GM19023 (cell line): Measurements from ENCODE around the gene PHF5A.
"Not testable (repeated sequence)": the region's sequence is repeated elsewhere in the genome, so short reads cannot be mapped to it uniquely, and the experiment has no call there.

Source experiments
- ATAC-seq: cut with Tn5 transposase; IDR thresholded peaks from one replicate; pipeline ENCODE4 v1.9.1; 2021; ENCODE audit warnings: mild to moderate bottlenecking, moderate library complexity; ENCODE audit not compliant: unreplicated experiment

Gene PHF5A

DNA sequence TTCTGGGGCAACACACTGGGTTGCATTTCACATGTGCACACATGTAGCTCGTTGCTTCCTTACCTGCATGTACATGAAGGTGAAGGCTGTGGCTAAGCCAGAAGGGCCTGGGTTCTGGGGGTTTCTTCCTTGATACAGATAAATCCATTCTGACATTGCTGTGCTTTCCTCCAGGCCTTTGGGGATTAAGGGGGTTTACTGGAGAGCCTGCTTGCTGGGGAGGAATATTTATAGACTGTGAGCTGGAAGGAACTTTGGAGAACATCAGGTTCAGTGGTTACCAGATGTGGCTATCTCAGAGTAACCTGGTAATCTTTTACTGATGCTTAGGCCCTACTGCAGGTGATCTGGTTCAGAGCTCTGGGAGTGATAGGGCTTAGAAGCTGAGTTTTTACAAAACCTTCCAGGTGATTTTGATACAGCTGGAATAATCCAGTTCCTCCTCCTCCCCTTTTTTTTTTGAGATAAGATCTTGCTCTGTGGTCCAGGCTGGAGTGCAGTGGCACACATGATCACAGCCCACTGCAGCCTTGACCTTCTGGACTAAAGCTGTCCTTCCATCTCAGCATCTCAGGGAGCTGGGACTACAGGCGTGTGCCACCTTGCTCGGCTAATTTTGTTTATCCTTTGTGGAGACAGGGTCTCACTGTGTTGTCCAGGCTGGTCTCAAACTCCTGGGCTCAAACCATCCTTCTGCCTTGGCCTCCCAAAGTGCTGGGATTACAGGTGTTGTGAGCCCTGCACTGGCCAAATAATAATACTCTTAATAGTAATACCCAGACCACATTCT lies 20.3 kb upstream of the PHF5A start:
- ATAC-seq, result no peak

DNA sequence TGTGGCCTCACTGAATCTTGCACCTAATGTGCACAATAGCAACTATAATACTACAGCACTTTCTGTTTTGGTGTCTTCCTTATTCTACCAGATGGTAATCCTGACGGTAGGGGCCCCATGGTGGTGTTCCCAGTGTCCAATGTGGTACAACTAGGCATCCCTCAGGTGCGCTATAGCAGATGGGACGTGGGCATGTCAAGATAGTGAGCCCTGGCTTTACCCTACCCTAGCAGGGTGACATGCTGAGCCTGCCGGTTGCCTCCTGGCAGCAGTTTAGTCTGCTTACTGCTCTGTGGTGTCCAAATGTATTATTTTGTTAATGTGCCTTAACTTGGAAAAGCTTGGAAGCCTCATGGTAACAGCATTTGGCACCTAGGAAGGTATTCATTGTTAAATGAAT lies 19.6 kb upstream of the PHF5A start:
- ATAC-seq, result no peak

DNA sequence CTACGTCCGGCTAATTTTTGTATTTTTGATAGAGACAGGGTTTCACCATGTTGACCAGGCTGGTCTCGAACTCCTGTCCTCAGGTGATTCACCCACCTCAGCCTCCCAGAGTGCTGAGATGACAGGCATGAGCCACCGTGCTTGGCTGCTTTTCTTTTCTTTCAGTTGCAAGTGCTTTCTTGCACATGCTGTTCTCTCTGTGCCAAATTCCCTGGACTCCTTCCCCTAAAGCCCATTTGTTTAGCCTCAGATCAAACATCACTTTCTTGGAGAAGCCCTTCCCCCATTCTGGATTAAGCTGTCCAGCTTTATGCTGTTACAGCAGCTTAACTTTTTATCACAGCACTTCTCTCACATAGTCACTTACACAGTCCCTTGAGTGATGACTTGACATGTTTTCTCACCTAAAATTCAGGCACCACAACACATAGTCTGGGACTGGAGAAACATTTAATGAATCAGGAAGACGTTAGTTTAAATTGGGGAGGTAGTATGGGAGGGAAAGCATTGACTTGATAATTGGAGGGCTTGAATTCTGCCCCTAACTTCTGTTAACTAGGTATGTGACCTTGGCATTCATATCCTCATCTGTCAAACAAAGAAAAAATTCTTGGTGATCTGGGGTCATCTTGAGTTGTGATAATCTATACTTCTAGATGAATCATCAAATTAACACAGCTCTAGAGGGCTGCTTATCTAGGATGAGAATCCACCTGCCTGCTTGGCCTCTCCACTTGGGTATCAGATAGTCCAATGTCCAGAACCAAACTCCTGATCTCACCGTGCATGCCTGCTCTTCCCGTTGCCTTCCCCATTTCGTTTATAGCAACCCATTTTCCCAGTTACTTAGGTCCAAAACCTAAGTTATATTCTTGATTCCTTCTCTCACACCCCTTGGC lies 18.8 kb upstream of the PHF5A start:
- no peak for ATAC-seq

DNA sequence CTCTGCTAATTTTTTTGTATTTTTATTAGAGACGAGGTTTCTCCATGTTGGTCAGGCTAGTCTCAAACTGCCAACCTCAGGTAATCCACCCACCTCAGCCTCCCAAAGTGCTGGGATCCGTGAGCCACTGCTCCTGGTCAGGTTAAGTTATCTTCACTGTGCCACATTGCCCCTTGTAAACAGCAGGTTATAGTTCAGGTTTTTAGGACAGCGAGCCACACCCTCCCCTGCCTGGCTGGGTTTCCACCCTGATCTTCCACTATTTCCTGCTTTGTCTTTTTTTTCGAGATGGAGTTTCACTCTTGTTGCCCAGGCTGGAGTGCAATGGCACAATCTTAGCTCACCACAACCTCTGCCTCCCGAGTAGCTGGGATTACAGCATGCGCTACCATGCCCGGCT lies 16.5 kb upstream of the PHF5A start:
- no peak for ATAC-seq

DNA sequence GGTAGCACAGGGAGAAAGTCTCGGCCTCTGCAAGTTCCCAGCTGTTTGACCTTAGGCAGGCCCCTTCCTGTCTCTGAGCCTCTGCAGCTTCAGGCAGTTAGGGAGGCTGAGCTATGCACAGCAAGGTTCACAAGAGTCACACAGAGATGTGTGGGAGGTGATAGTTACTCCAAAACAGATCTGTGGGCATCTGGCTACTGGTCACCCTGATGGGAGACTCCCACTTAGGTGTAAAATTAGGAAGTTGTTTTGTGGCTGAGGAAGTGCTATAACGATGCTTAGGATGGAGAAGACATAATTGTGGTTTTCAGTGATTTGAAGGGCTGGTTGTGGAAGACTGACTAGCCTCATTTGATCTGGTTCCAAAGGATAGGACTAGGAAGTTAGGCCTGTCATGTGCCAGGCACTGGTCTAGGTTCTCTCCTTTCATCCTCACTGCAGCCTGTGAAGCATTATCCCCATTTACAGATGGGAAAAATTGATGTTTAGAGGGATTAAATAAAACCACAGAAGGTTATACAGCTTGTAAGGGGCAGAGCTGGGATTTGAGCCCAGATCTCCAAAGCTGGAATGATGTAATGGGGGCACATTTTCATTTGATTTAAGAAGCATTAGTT lies 13.9 kb upstream of the PHF5A start:
- no peak for ATAC-seq

DNA sequence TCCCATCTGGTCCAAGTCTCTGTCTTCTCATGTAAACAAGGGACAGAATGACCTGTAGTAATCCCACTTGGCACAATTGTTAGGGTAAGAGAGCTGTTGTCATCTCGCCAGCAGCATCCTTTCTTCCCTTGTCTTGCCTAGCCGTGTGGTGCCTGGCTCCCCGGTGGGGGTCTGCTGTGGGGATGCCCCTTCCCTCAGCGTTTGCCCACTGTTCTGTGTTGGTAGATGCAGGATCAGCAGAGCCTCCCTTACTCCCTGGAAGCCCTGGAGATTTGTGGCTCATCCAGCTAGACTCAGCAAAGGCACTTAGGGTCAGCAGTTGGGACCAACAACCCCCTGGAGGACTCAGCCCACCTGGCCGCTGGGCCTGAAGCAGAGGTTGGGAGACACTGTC lies 13.4 kb upstream of the PHF5A start:
- no peak for ATAC-seq

DNA sequence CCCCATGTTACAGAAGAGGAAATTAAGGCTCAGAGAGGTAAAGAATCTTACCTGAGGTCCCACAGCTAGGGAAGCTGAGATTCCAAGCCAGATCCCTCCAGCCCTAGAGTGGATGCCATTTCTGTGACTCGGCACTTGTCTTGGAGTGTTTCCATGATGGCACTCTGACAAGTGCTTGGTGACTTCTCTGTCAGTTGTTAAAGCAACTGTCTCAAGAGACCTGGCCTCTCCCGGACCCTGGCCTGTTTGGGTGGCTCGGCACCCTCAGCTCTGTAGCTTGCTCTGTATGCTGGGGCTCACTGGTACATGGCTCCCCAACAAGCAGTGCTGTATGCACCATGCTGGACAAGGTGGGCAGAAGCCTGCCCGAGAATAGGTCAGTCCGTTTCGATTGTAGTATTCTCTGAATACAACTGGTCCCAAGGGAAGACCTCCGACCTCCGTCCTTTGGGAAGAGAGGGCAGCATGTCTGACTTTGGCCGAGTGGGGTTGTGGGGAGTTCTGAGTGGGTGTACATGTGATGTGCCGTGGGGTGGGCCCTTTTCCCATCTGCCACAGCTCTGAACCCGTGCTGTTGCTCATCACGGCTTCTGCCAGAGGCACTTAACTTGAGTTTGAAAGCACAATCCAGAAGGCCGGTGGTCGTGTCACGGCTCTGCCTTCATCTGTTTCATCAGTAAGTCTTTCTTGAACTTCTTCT lies 12.8 kb upstream of the PHF5A start:
- no peak for ATAC-seq

DNA sequence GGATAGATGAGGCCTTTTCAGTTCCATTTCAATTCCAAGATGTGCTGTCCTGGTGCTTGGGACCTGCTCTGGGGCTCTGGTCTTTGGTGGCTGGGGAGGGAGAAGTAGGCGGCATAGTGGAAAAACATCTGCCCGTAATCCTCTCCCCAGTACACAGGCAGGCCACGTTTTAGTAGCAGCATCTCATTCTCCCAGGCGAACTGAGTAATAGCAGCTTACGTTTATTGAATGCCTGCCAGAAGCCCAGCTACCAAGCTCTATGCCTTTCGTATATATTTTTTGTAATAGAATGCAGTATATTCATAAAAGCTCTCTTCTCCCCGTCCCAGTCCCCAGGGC lies 11.9 kb upstream of the PHF5A start:
- ATAC-seq, result no peak

DNA sequence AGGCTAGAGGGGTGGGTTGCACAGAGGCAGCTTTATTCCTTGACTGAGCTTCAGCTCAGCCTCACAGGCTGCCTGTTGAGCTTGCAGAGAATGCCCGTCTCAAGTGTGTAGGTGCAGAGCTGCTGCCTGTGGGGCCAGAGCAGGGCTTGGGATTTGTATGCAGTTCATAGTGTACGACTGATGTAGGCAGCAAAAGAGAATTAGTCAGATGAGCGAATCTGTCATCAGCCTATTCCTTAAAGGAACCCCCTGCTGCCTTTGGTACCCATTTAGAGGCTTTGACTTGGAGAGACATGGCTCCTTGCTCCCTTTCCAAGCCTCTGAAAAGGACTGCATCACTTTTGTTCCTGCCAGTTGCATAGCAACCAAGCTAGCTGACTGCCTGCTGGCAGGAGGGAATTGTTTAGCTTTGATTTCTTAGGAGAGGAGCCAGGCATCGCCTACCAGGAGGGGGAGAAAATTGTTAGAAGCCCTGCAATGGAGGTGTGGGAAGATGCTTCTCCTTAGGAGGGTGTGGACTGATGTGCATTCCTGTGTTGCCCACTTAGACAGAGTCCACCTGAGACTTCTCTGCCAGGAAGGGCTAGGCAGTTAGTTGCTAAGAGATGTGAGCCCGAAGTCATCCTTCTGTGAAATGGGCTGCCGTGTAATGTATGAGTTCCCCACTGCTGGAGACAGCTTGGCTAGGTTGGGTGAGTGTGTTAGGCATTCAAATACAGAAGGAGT lies 11.3 kb upstream of the PHF5A start:
- no peak for ATAC-seq

DNA sequence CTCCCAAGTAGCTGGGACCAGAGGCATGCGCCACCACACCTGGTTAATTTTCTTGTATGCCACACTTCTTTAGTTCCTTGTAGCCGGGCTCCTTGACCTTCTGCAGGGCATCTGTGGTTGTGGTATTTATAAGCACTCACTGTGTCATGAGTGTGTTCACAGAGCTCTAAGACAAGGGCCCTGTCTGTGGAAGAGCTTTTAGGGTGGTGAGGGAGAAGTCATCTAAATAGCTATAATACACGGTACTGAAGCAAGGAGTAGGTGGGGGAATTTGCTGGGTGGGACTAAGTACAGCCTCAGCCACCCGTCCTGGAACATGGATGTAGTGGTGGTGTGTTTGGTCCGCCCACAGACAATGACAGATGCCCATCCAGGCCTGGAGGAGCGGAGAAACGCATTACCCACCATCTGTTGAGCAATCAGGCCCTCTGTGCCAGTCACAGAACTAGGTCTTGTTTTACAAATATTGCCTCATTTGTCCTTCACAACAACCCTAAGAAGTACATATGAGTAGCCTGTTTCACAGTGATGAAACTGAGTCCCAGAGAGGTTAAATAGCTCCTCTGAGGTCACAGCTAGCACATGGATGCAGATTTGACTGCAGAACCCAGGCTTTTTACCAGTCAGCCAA lies 10.5 kb upstream of the PHF5A start:
- ATAC-seq, result no peak

DNA sequence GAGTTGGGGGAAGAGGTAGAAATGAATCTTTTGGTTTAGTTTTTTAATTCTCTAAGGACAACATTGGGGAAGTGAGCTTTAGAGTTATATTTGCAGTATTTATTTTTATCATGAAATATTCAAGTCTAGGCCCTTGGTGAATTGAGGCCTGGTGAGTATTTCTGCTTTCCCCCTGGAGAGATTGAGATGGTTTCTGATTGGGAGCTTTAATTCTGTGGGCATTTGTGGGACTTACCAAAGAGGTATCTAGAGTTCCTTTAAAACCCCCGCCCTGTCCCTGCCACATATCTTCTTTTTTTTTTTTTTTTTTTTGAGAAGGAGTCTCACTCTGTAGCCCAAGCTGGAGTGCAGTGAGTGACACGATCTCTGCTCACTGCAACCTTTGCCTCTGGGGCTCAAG lies 10.0 kb upstream of the PHF5A start:
- no peak for ATAC-seq

DNA sequence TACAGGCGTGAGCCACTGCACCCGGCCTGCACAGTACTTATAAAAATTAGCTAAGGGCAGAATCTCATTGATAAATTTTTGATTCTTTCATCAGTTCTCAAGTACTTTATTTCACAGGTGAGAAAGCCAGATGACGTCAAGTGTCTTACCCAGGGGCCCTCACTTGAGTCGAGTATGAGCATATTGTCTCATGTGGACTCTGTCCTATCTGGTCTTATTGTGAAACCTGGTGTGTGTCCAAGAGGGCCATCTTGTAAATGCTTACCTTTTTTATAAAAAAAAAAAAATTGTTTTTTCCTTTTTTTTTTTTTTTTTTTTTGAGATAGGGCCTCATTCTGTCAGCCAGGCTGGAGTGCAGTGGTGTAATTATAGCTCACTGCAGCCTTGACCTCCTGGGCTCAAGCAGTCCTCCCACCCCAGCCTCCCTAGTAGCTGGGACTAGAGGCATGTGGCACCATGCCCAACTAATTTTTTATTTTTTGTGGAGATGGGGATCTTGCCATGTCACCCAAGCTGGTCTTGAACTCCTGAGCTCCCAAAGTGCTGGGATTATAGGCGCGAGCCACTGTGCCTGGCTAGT lies 6.5 kb upstream of the PHF5A start:
- no peak for ATAC-seq

DNA sequence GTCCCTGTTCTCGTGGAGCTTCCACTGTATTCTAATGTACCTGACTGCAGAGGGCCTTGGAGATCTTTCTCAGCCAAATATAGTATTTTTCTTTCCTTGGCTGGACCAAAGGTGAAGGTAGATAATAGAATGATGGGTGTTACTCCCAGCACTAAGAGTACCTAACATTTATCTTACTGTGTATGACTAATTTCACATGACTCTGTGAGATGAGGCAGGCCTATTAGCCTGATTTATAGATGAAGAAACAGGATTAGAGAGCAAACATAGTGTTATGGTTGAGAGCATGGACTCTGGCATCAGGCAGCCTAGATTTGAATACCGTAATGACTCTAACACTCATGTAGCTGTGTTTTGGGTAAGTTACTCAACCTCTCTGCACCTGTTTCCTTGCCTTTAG lies 3.1 kb upstream of the PHF5A start:
- no peak for ATAC-seq

DNA sequence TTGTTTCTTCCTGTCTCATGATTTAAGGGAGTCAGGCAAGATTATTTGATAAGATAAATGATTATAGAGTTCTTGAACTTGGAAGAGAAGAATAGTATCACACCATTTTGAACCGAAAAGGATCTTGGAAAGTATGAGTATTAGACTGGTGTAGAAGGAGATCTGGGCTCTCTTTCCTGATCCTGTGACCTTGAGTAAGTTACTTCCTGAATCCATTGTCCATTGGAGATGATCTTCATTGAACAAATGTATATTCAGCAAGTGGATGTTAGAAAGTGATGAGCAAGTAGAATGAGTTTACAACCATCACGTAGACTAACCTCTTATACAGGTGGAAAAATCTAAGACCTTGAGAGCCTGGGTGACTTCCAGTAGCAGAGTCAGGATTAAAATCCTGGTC lies 2.4 kb upstream of the PHF5A start:
- no peak for ATAC-seq

DNA sequence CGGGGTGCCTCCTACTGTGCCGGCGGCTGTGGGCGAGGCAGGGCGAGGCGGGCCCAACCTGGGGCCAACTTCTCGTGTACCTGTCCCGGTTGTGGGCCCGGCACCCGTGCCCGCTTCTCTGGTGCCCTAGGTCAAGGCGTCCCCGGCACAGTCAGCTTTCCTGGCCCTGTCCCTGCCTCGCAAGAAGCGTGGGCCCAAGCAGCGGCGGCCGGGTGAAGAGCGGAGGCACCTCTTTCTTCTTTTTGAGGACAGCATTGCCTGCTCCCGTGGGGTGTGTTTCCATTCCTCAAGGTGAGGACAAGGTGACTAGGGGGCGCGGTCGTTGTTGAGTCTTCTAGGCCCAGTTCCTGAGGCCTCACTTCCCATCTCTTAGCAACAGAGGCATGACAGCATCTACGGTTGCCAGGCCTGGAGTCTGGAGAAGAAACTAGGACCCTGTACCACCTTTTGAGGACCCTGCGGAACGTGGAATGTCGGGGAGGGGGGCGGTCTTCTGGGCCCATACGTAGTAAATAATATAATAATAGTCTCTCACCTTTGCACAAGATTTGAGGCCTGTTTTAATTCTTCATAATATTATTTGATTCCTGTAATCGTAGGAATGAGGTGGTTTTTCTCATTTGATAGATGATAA lies 843 bp upstream of the PHF5A start:
- peak; percentile 17 for ATAC-seq

DNA sequence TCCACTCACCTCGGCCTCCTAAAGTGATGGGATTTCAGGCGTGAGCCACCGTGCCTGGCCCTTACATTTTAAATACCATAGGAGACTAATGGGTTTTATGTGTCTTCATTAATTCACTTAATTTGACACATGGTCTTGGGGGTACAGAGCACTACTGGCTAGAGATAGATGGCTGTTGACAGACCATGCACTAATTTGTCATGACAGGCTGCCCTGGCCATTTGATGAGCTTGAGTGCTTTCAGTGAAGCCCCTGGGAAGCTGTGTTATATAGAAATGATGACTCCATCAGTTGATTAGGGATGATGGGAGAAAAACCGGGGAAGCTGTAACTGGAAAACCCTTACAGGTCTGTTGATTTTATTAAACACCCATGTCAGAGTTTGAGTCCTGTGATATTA lies 6.6 kb downstream of the PHF5A start:
- no peak for ATAC-seq

DNA sequence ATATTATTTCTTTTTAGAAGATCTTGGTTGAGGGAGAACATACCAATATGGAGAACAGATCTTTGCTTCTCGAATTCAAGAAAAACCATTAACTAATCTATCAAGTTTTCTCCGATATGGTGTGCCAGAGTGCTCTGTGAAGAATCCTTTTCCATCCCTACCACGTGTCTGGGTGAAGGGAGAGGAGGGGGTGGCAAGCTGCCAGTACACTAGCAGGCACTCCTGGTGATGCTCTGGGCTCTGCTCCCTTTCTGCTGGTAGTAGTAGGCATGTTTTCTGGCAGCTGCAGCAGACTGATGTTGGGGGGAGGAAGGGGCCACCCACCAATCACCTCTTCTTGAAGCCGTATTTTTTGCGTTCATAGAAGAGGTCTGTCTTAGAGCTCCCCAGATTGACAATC lies 8.4 kb downstream of the PHF5A start:
- ATAC-seq, result not testable (repeated sequence)

DNA sequence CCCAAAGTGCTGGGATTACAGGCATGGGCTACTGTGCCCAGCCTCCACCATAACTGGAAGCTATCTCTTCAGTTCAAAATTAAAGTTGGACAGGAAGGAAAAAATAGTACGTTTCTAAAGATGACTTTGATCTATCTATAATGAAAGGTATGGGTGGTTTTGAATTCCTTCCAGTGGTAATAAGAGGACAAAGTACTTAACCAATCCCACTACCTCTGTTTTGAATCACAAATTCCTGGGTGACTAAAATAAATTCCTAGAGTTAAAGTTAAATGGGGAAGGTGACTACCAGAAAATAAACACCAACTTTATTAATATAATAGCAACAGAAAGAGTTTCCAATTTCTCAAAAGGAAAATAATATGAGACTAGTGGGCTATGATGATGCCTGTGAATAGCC lies 9.1 kb downstream of the PHF5A start:
- ATAC-seq, result no peak

DNA sequence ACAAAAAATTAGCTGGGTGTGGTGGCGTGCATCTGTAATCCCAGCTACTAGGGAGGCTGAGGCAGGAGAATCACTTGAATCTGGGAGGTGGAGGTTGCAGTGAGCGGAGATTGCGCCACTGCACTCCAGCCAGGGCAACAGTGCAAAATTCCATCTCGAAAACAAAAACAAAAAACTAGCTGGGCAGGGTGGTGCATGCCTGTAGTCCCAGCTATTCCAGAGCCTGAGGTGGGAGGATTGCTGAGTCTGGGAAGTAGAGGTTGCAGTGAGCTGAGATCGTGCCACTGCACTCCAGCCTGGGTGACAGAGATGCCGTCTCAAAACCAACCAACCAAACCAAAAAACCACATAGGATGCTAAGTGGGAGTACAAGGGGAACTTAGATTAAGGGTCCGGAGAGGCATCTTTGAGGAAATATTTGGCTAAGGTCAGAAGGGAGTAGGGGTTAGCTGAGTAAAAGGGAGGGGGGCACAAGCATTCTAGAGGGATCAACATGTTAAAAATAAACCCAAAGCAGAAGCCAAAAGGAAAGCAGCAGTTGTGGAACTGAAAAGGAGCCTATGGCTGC lies 10.2 kb downstream of the PHF5A start:
- no peak for ATAC-seq
